Hepatocyte (in vitro differentiated cells): Measurements from ENCODE around the gene PCSK6.

Experiments used
- CTCF ChIP-seq: fragments of 200-600 bp; sonication (generic); IDR thresholded peaks from 2 replicates; pipeline ENCODE4 v1.5.1; 2016; ENCODE audit warnings: antibody characterized with exemption, mild to moderate bottlenecking; ENCODE audit not compliant: poor library complexity
- EZH2 ChIP-seq: fragments of 200-600 bp; sonication (generic); IDR thresholded peaks from 2 replicates; pipeline ENCODE4 v1.6.1; 2016; ENCODE audit warnings: antibody characterized with exemption, mild to moderate bottlenecking, borderline replicate concordance

GRCh38 chr15:101456057-101456739, 33.3 kb downstream of the PCSK6 start:
- no peak for TF ChIP-seq EZH2
- no peak for TF ChIP-seq CTCF
